Smooth muscle cell (in vitro differentiated cells): ENCODE results near the gene PRDM15. TPM values are rescaled to one million over a fixed set of nuclear protein-coding genes. Genes with fewer than 3 reads are reported as not detected.

Experiments
- DNase-seq: peaks from one replicate; lab custom pipeline; 2025; ENCODE audit not compliant: unreplicated experiment; lab: John Stamatoyannopoulos, UW
- H2AFZ ChIP-seq: fragments of 200-600 bp; sonication (generic); 2 replicates; pipeline ENCODE4 v1.6.0; 2016; ENCODE audit warnings: antibody characterized with exemption, low read depth, mild to moderate bottlenecking
- H3F3A ChIP-seq: fragments of 200-600 bp; sonication (generic); 2 replicates; pipeline ENCODE4 v1.6.0; 2017; ENCODE audit warnings: antibody characterized with exemption, low read depth
- H3K27ac ChIP-seq: fragments of 200-600 bp; sonication (generic); 2 replicates; pipeline ENCODE4 v1.5.1; 2016; ENCODE audit warnings: low read depth, mild to moderate bottlenecking
- H3K27me3 ChIP-seq: fragments of 200-600 bp; sonication (generic); 2 replicates; pipeline ENCODE4 v1.6.1; 2016; ENCODE audit warnings: low read depth, mild to moderate bottlenecking
- H3K36me3 ChIP-seq: fragments of 200-600 bp; sonication (generic); 2 replicates; pipeline ENCODE4 v1.5.1; 2016; ENCODE audit warnings: low read depth
- H3K4me1 ChIP-seq: fragments of 200-600 bp; sonication (generic); 2 replicates; pipeline ENCODE4 v1.5.1; 2016; ENCODE audit warnings: low read depth
- H3K4me2 ChIP-seq: fragments of 200-600 bp; sonication (generic); 2 replicates; pipeline ENCODE4 v1.6.0; 2016; ENCODE audit warnings: mild to moderate bottlenecking
- H3K4me3 ChIP-seq: fragments of 200-600 bp; sonication (generic); 2 replicates; pipeline ENCODE4 v1.5.1; 2016; ENCODE audit warnings: mild to moderate bottlenecking
- H3K79me2 ChIP-seq: fragments of 200-600 bp; sonication (generic); 2 replicates; pipeline ENCODE4 v1.6.0; 2016; ENCODE audit warnings: low read depth, mild to moderate bottlenecking
- H3K9ac ChIP-seq: fragments of 200-600 bp; sonication (generic); 2 replicates; pipeline ENCODE4 v1.6.0; 2016; ENCODE audit warnings: low read depth
- H3K9me3 ChIP-seq: fragments of 200-600 bp; sonication (generic); replicated peaks from 2 replicates; pipeline ENCODE4 v1.5.1; 2016; ENCODE audit warnings: low read depth
- H4K20me1 ChIP-seq: fragments of 200-600 bp; sonication (generic); 2 replicates; pipeline ENCODE4 v1.6.0; 2016; ENCODE audit warnings: low read depth
- WGBS: methylation state at CpG from one replicate; pipeline ENCODE4 v1.1.7; 2016; ENCODE audit warnings: low lambda C conversion rate; 5-methylcytosine and 5-hydroxymethylcytosine counted together
- polyA plus RNA-seq: library from polyadenylated mRNA; unstranded; fragments of >200 nt; fragmentation: Nextera tagmentation; extraction: Ambion mirVana; gene quantifications from 2 replicates; pipeline ENCODE4 v1.2.1, GENCODE V29; 2016
- total RNA-seq: library from RNA; depleted of rRNA; stranded (reverse); fragments of >200 nt; gene quantifications from 2 replicates; pipeline ENCODE4 v1.2.3, GENCODE V29; 2014
- TF ChIP-seq, protein P1 (sequence below): fragments of 200-600 bp; sonication (generic); IDR thresholded peaks from 2 replicates; pipeline ENCODE4 v1.5.1; 2017; ENCODE audit warnings: borderline replicate concordance, mild to moderate bottlenecking, antibody characterized with exemption; ENCODE audit not compliant: insufficient read depth, poor library complexity, severe bottlenecking

Gene PRDM15
- total and polyA plus RNA-seq, 2 experiments from 2014 or later: 2.0 to 6.8 TPM

DNA sequence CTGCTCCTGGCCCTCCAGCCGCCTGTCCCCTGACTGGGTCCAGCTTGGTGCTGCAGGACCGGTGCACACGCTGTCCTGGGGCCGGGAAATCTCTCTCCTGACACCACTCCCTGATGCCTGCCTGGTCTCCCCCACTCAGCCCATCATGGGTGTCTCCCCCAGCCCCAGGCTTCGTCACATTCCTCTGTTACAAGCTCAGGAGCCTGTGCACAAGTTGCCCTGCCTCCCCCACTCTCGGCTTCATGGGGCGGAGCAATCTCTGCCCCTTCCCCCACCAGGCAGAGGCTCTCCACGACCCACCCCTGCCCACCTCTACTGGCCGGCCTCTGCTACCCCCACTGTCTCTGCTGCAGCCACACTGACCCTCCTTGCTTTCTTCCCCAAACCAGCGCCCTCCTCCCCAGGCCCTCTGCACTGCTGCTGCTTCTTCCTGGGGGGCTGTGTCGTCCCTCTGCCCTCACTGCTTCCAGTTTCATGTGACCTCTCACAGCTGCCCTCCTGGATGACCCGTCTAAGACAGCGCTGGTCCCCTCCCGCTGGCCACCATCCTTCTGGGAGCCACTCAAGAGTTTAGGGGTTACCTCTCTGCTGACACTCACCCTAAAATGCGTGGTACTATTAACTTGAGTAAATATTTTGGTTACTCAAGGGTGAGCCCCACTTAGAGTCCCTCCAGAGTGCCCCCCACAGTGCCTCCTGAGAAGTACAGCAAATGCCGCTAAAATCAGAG, 106.6 kb downstream of the PRDM15 start:
- no peak for DNase-seq
- TF ChIP-seq, protein P1, sequence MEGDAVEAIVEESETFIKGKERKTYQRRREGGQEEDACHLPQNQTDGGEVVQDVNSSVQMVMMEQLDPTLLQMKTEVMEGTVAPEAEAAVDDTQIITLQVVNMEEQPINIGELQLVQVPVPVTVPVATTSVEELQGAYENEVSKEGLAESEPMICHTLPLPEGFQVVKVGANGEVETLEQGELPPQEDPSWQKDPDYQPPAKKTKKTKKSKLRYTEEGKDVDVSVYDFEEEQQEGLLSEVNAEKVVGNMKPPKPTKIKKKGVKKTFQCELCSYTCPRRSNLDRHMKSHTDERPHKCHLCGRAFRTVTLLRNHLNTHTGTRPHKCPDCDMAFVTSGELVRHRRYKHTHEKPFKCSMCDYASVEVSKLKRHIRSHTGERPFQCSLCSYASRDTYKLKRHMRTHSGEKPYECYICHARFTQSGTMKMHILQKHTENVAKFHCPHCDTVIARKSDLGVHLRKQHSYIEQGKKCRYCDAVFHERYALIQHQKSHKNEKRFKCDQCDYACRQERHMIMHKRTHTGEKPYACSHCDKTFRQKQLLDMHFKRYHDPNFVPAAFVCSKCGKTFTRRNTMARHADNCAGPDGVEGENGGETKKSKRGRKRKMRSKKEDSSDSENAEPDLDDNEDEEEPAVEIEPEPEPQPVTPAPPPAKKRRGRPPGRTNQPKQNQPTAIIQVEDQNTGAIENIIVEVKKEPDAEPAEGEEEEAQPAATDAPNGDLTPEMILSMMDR: no peak
- Histone ChIP-seq H3K9me3 (no peaks in the 10 kb centered on the region), H3K9ac (no peak overlapping the region), H3K4me1 (peaks cover 28% of the 10 kb centered on the region), H3K4me3 (no peak overlapping the region), H3K36me3 (no peaks in the 10 kb centered on the region), H3K27me3 (peaks cover 64% of the 10 kb centered on the region), H3K27ac (no peak overlapping the region), H3K79me2 (no peaks in the 10 kb centered on the region), H4K20me1 (no peaks in the 10 kb centered on the region), H3F3A (no peaks in the 10 kb centered on the region), H3K4me2 (no peak overlapping the region), H2AFZ (no peak overlapping the region)
- 61% methylated on average over 16 of the region's 16 CpGs for WGBS

DNA sequence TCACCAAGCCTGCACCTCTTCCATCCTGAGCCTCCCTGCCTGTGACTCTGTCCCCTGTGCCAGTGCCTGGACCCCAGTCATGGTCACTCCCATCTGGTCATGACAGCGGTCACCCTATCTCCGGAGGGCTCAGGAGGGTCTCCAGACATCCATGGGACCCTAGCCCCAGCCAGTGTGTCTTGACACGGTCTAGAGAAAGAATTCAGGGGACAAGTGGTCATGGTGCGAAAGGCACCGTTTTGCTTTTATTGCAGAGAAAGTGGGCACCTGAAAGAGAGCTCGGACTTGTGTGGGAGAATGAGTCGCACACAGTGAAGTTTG, 107.6 kb downstream of the PRDM15 start:
- Histone ChIP-seq H3K4me3 (no peak overlapping the region), H3K4me1 (peaks cover 32% of the 10 kb centered on the region), H3K27me3 (peaks cover 73% of the 10 kb centered on the region), H3K79me2 (no peaks in the 10 kb centered on the region), H4K20me1 (no peaks in the 10 kb centered on the region), H3K9ac (no peak overlapping the region), H3K9me3 (no peaks in the 10 kb centered on the region), H3K36me3 (no peaks in the 10 kb centered on the region), H2AFZ (no peak overlapping the region), H3F3A (no peaks in the 10 kb centered on the region), H3K4me2 (no peak overlapping the region), H3K27ac (no peak overlapping the region)
- TF ChIP-seq, protein P1: no peak
- WGBS: 94% methylated on average over 7 of the region's 7 CpGs
- no peak for DNase-seq

DNA sequence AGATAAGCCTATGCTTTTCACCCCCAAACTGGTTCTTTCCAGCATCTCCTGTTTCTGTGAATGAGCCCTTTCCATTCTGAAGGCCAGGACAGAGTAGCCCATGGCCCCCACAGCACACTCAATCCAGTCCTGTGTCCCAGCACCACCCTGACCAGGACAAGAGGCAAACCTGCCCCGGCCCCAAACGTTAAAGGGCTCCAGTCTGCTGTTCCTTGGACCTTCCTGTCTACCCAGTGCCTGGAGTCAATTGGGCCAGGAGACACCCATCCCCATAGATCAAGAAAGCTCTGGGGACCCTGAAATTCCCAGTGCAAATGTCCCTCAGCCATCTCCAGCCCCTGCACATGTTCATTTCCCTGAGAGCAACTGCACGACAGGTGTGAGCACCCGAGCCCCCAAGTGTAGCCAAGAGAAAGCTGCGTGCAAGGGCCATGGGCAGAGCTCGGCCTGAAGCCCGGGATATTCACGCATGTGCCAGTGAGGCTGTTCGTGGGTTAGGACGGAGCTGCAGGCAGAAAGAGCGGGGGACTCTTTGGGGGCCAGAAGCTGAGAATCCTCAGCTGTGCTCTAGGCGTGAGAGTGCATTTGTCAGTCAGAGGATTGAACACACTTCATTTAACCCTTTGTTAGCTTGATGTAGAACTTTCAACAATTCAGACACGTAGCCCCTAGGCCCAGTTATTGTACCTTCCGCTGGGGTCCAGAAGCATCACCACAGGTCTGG, 108.1 kb downstream of the PRDM15 start:
- Histone ChIP-seq H3K27me3 (peaks cover 78% of the 10 kb centered on the region), H3K4me1 (peaks cover 34% of the 10 kb centered on the region)

More for the DNA sequence above, 108.1 kb downstream of the PRDM15 start:
- 85% methylated on average over 14 of the region's 14 CpGs for WGBS
- Histone ChIP-seq H4K20me1 (no peaks in the 10 kb centered on the region), H3K4me2 (no peak overlapping the region), H3F3A (no peaks in the 10 kb centered on the region), H3K27ac (no peak overlapping the region), H3K4me3 (no peak overlapping the region), H2AFZ (no peak overlapping the region), H3K36me3 (no peaks in the 10 kb centered on the region), H3K9me3 (no peaks in the 10 kb centered on the region), H3K9ac (no peak overlapping the region), H3K79me2 (no peaks in the 10 kb centered on the region)
- DNase-seq: no peak
- TF ChIP-seq, protein P1: no peak
